ENCODE results near the gene SECISBP2L.

GRCh38 chr15:49085696-49086459 lies 39.6 kb upstream of the SECISBP2L start:
- TF ChIP-seq CTCF (IDR thresholded peaks at IDR 0.05): no peak
- TF ChIP-seq POLR2AphosphoS5 (IDR thresholded peaks at IDR 0.05): no peak
- TF ChIP-seq POLR2A (IDR thresholded peaks at IDR 0.05): no peak
